ENCODE results near the gene COX6B2.

GRCh38 chr19:55325172-55325571 is 29.3 kb downstream of the COX6B2 start, which contains the start of gene TMEM150B:
- TF ChIP-seq CTCF (IDR thresholded peaks at IDR 0.05) = no peak
- TF ChIP-seq EZH2 (IDR thresholded peaks at IDR 0.05) = no peak
- TF ChIP-seq EZH2phosphoT487 (IDR thresholded peaks at IDR 0.05) = no peak
